Endothelial cell (in vitro differentiated cells): Measurements from ENCODE around the gene LACTB. TPM values are rescaled to one million over a fixed set of nuclear protein-coding genes. Genes with fewer than 3 reads are reported as not detected.

ENCODE experiments used
- DNase-seq: peaks from one replicate; pipeline ENCODE4 v3.0.0; 2021; ENCODE audit warnings: low spot score
- H3K27ac Mint-ChIP-seq: one replicate; pipeline ENCODE4 v1.8.0; 2021; ENCODE audit warnings: mixed read lengths, inconsistent platforms; ENCODE audit not compliant: unreplicated experiment
- H3K27me3 Mint-ChIP-seq: one replicate; pipeline ENCODE4 v1.8.0; 2021; ENCODE audit warnings: mild to moderate bottlenecking, moderate library complexity, mixed read lengths, inconsistent platforms; ENCODE audit not compliant: unreplicated experiment
- H3K36me3 Mint-ChIP-seq: one replicate; pipeline ENCODE4 v1.8.0; 2021; ENCODE audit warnings: mild to moderate bottlenecking, low read depth, mixed read lengths, inconsistent platforms; ENCODE audit not compliant: unreplicated experiment
- H3K4me1 Mint-ChIP-seq: one replicate; pipeline ENCODE4 v1.8.0; 2021; ENCODE audit warnings: mild to moderate bottlenecking, mixed read lengths, inconsistent platforms; ENCODE audit not compliant: unreplicated experiment
- H3K4me3 Mint-ChIP-seq: one replicate; pipeline ENCODE4 v1.8.0; 2021; ENCODE audit warnings: mild to moderate bottlenecking, mixed read lengths, inconsistent platforms; ENCODE audit not compliant: unreplicated experiment
- H3K9me3 Mint-ChIP-seq: one replicate; pipeline ENCODE4 v1.8.0; 2021; ENCODE audit warnings: mixed read lengths, inconsistent platforms; ENCODE audit not compliant: unreplicated experiment
- total RNA-seq: library from RNA; stranded (reverse); fragmentation: NEBNext Ultra II Directional; extraction: Animal tissue kit (Norgen Biotek cat#: 25700); gene quantifications from one replicate; pipeline ENCODE4 v1.2.1, GENCODE V29; 2021; ENCODE audit not compliant: unreplicated experiment
- TF ChIP-seq, protein P1 (sequence below): fragments of 200-600 bp; sonication (generic); IDR thresholded peaks from one replicate; pipeline ENCODE4 v1.5.0; 2021; ENCODE audit warnings: antibody characterized with exemption; ENCODE audit not compliant: unreplicated experiment

Gene LACTB
- total RNA-seq, 1 donor from 2014 or later = 10.1 TPM

DNA sequence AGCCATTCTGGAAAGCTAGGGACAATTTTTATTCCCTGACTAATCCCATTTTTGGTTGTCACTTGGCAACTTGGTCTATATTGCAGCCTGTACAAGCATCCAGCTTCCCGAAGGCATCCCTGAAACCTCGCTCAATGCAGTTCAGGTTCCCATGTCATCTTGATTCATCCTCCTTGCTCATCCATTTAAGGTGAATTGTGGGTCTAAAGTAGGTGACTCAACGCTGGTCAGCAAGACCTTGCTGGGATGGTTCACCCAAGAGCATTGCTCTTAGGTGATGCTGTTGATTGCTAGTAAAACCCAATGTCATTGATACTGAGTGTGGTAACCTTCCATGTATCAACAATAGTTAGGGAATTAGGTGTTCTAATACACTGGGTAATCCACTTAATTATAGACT lies 54.6 kb downstream of the LACTB start:
- Mint-ChIP-seq H3K27ac (no peak overlapping the region), H3K9me3 (no peaks in the 10 kb centered on the region), H3K4me3 (no peak overlapping the region), H3K4me1 (no peaks in the 10 kb centered on the region), H3K36me3 (no peaks in the 10 kb centered on the region), H3K27me3 (peaks cover 3% of the 10 kb centered on the region)
- no peak for DNase-seq
- TF ChIP-seq, protein P1, sequence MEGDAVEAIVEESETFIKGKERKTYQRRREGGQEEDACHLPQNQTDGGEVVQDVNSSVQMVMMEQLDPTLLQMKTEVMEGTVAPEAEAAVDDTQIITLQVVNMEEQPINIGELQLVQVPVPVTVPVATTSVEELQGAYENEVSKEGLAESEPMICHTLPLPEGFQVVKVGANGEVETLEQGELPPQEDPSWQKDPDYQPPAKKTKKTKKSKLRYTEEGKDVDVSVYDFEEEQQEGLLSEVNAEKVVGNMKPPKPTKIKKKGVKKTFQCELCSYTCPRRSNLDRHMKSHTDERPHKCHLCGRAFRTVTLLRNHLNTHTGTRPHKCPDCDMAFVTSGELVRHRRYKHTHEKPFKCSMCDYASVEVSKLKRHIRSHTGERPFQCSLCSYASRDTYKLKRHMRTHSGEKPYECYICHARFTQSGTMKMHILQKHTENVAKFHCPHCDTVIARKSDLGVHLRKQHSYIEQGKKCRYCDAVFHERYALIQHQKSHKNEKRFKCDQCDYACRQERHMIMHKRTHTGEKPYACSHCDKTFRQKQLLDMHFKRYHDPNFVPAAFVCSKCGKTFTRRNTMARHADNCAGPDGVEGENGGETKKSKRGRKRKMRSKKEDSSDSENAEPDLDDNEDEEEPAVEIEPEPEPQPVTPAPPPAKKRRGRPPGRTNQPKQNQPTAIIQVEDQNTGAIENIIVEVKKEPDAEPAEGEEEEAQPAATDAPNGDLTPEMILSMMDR = no peak

DNA sequence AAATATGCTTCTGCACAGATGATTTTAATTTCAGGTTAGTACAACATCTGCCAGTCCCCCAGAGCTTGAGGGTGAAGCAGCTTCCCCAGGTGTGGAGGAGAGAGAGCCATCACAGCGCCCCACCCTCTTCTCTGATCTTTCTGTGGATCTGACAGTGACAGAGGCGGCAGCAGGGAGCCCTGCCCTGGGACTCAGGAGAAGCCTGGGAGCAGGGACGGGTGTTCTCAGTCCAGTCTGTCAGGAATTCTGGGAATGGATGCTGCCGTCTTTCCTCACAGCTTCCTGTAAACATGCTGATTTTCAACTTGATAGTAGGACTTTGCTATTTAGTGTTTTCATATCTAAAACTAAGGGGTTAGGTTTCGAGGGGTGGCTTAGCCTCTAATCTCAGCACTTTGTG lies 56.4 kb downstream of the LACTB start:
- Mint-ChIP-seq H3K27me3 (no peaks in the 10 kb centered on the region), H3K36me3 (no peaks in the 10 kb centered on the region), H3K4me1 (no peaks in the 10 kb centered on the region), H3K9me3 (no peaks in the 10 kb centered on the region), H3K27ac (no peak overlapping the region), H3K4me3 (no peak overlapping the region)
- DNase-seq = no peak
- TF ChIP-seq, protein P1 = no peak

DNA sequence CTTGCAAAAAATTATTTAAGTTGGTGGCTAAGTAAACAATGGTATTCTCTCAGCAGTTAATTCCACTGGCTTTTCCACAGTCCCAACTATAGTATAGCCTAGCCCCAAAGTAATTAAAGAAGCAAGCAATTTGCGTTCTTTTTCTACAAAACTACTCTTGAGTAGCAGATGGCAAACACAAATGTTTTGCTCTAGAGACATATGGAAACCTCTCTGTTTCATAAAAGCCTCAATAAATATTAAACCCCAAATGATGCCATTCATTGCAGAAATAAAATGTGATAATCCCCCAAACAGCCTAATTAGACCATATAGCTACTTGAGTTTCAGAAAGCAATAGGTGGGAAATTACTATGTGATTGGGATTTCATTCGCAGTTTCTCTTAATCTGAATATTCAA lies 59.1 kb downstream of the LACTB start:
- Mint-ChIP-seq H3K4me3 (no peak overlapping the region), H3K36me3 (no peaks in the 10 kb centered on the region), H3K4me1 (no peaks in the 10 kb centered on the region)

GRCh38 chr15:63181648-63182047 lies 60.0 kb downstream of the LACTB start:
- Mint-ChIP-seq H3K9me3 (no peaks in the 10 kb centered on the region), H3K4me3 (no peak overlapping the region), H3K4me1 (no peaks in the 10 kb centered on the region), H3K27me3 (no peaks in the 10 kb centered on the region), H3K36me3 (no peaks in the 10 kb centered on the region), H3K27ac (no peak overlapping the region)
- no peak for DNase-seq
- TF ChIP-seq, protein P1 = no peak

More for the DNA sequence above, 59.1 kb downstream of the LACTB start:
- no peak for DNase-seq
- Mint-ChIP-seq H3K9me3 (no peaks in the 10 kb centered on the region), H3K27me3 (no peaks in the 10 kb centered on the region), H3K27ac (no peak overlapping the region)
- TF ChIP-seq, protein P1 = no peak

- H3K27me3 Mint-ChIP-seq = peaks cover 8% of the 10 kb centered on the region
- H3K4me1 Mint-ChIP-seq = peaks cover 5% of the 10 kb centered on the region
- TF ChIP-seq, protein P1 = no peak
- no peak overlapping the region for H3K27ac Mint-ChIP-seq
- no peaks in the 10 kb centered on the region for H3K9me3 Mint-ChIP-seq
- DNase-seq = no peak
- H3K36me3 Mint-ChIP-seq = no peaks in the 10 kb centered on the region
- no peak overlapping the region for H3K4me3 Mint-ChIP-seq
Measured at GRCh38 chr15:63185206-63185605, 63.5 kb downstream of the LACTB start.
